ENCODE results near the gene IFNAR2. TPM values are rescaled to one million over a fixed set of nuclear protein-coding genes. Genes with fewer than 3 reads are reported as not detected.

The IFNAR2 gene
- polyA plus RNA-seq, 1 of the 3 experiments (the other 2 are of a cell fraction) = 10.4 TPM

GRCh38 chr21:33206771-33207281 is 22.9 kb upstream of the IFNAR2 start:
- ChIA-PET POLR2A (no interaction called here), CTCF (no interaction called here)
- H3K27me3 ChIP-seq (ENCODE audit: insufficient read depth) = no peaks in the 10 kb centered on the region
- no peak for DNase-seq
- no peak overlapping the region for H3K27ac ChIP-seq (ENCODE audit: low read depth in 2 of 2, low read length in 1 of 2)
- H3K36me3 ChIP-seq (replicated peaks in 1 of 2; ENCODE audit: control insufficient read depth in 1 of 2, insufficient read depth in 2 of 2, low read length in 1 of 2) = no peaks in the 10 kb centered on the region
- H3F3A ChIP-seq (replicated peaks; ENCODE audit: insufficient read depth) = peaks cover 10% of the 10 kb centered on the region
- no peaks in the 10 kb centered on the region for H4K20me1 ChIP-seq (ENCODE audit: insufficient read depth)
- no peaks in the 10 kb centered on the region for H3K9me3 ChIP-seq
- WGBS (ENCODE audit: low lambda C conversion rate) = 50% methylated on average over 10 of the region's 10 CpGs
- no peaks in the 10 kb centered on the region for H3K9me2 ChIP-seq
- TF ChIP-seq ZBTB33 (IDR thresholded peaks at IDR 0.05; ENCODE audit: borderline replicate concordance, low read depth) (no peak), TEAD4 (IDR thresholded peaks at IDR 0.05; ENCODE audit: borderline replicate concordance, insufficient read depth) (no peak), USF1 (IDR thresholded peaks at IDR 0.05; ENCODE audit: borderline replicate concordance, low read depth) (no peak), SIN3A (IDR thresholded peaks at IDR 0.05; ENCODE audit: borderline replicate concordance, low read depth, low read length) (no peak), NFIC (IDR thresholded peaks at IDR 0.05; ENCODE audit: borderline replicate concordance) (no peak), TCF12 (IDR thresholded peaks at IDR 0.05) (no peak), POLR2AphosphoS5 (IDR thresholded peaks at IDR 0.05; ENCODE audit: low read depth, low read length) (no peak), RAD21 (IDR thresholded peaks at IDR 0.05; ENCODE audit: low read length) (no peak), FOXJ3 (CRISPR knock-in tag; IDR thresholded peaks at IDR 0.05) (no peak), CHD2 (IDR thresholded peaks at IDR 0.05; ENCODE audit: low read length, partially characterized antibody) (no peak), JUND (IDR thresholded peaks at IDR 0.05) (no peak), EZH2phosphoT487 (IDR thresholded peaks at IDR 0.05; ENCODE audit: borderline replicate concordance, low read depth) (no peak), MEF2A (IDR thresholded peaks at IDR 0.05; ENCODE audit: borderline replicate concordance, low read depth) (no peak), REST (IDR thresholded peaks at IDR 0.05; ENCODE audit: low read depth, low read length) (no peak)
- H3K4me2 ChIP-seq = no peak overlapping the region
- H2AFZ ChIP-seq (ENCODE audit: low read depth) = no peak overlapping the region
- no peak overlapping the region for H3K4me3 ChIP-seq (ENCODE audit: low read depth in 2 of 2, low read length in 1 of 2)
- H3K9ac ChIP-seq = no peak overlapping the region
- H3K4me1 ChIP-seq (ENCODE audit: control insufficient read depth in 1 of 2, insufficient read depth in 2 of 2, low read depth in 1 of 2, low read length in 1 of 2) = peaks cover 0 to 5% of the 10 kb centered on the region in 2 experiments; a peak in 2 of 4 replicates
- H3K79me2 ChIP-seq (ENCODE audit: insufficient read depth) = no peaks in the 10 kb centered on the region

Data from SK-N-SH (cell line).